B cell (primary cell): ENCODE results near the gene TRIO. TPM values are rescaled to one million over a fixed set of nuclear protein-coding genes. Genes with fewer than 3 reads are reported as not detected.

Experiments used
- ATAC-seq: fragments of 200-7000 bp; cut with Tn5 transposase; one replicate; pipeline ENCODE4 v1.10.0; 2021; ENCODE audit warnings: low read depth, mild to moderate bottlenecking, moderate number of reproducible peaks, moderate library complexity
- CTCF ChIA-PET: fragments of 350-600 bp; sonication (Branson Sonifier 250); formaldehyde crosslinking; loops from one replicate; lab custom pipeline; 2021; ENCODE audit warnings: antibody characterized with exemption, inconsistent platforms; lab: Charles Lee
- POLR2A ChIA-PET: fragments of 350-600 bp; sonication (Branson Sonifier 250); formaldehyde crosslinking; loops from one replicate; lab custom pipeline; 2021; ENCODE audit warnings: antibody characterized with exemption; lab: Charles Lee
- DNase-seq: peaks from one replicate; pipeline ENCODE4 v3.0.0; 2013
- H2AFZ ChIP-seq: 2 replicates; pipeline ENCODE4 v1.6.1; 2012; ENCODE audit warnings: mild to moderate bottlenecking, low read depth, low read length; ENCODE audit not compliant: insufficient read depth, poor library complexity, severe bottlenecking
- H3K27ac ChIP-seq, 2 donors: 1 replicate in 1 of 2; 2 replicates in 1 of 2; pipeline ENCODE4 v1.5.1; 2012 to 2013; ENCODE audit warnings: low read length in 2 of 2, mild to moderate bottlenecking in 2 of 2, moderate library complexity in 1 of 2
- H3K27me3 ChIP-seq, 4 experiments: fragments of 200-600 bp in 1 of 4; sonication (generic) in 1 of 4; replicated peaks in 1 of 4; 1 replicate in 2 of 4; 2 replicates in 2 of 4; pipeline versions ENCODE4 v1.6.1 to v1.7.0; 2013 to 2016; ENCODE audit warnings: low read length in 3 of 4, mild to moderate bottlenecking in 2 of 4, mixed read lengths in 1 of 4, moderate library complexity in 1 of 4; ENCODE audit not compliant: insufficient read depth in 4 of 4, control insufficient read depth in 3 of 4; ENCODE audit errors: control extremely low read depth in 1 of 4
- H3K36me3 ChIP-seq, 2 experiments: replicated peaks in 1 of 2; 1 replicate in 1 of 2; 2 replicates in 1 of 2; pipeline versions ENCODE4 v1.6.1 to v1.7.1; 2013; ENCODE audit warnings: low read length in 1 of 2; ENCODE audit not compliant: insufficient read depth in 2 of 2, control insufficient read depth in 1 of 2; ENCODE audit errors: control extremely low read depth in 1 of 2, extremely low read depth in 1 of 2
- H3K4me1 ChIP-seq, 2 donors: fragments of 200-600 bp in 1 of 2; sonication (generic) in 1 of 2; 1 replicate in 1 of 2; 2 replicates in 1 of 2; pipeline versions ENCODE4 v1.5.1 to v1.6.1; 2013 to 2017; ENCODE audit warnings: low read length in 2 of 2; ENCODE audit not compliant: control insufficient read depth in 2 of 2, insufficient read depth in 2 of 2
- H3K4me2 ChIP-seq: replicated peaks from 2 replicates; pipeline ENCODE3; 2012; ENCODE audit warnings: mild to moderate bottlenecking, low read depth, low read length; ENCODE audit not compliant: poor library complexity, severe bottlenecking
- H3K4me3 ChIP-seq, 5 experiments: fragments of 200-600 bp in 1 of 5; sonication (generic) in 1 of 5; 1 replicate in 3 of 5; 2 replicates in 2 of 5; pipeline versions ENCODE4 v1.5.1 to v1.7.0; 2011 to 2016; ENCODE audit warnings: low read length in 4 of 5, mild to moderate bottlenecking in 4 of 5, low read depth in 2 of 5, control low read depth in 1 of 5, moderate library complexity in 1 of 5; ENCODE audit not compliant: insufficient read depth in 1 of 5; ENCODE audit errors: control extremely low read depth in 1 of 5, extremely low read depth in 1 of 5
- H3K79me2 ChIP-seq: fragments of 200-600 bp; sonication (generic); one replicate; pipeline ENCODE4 v1.6.0; 2016; ENCODE audit warnings: low read length; ENCODE audit not compliant: control insufficient read depth, insufficient read depth
- H3K9ac ChIP-seq: fragments of 200-600 bp; sonication (generic); 2 replicates; pipeline ENCODE4 v1.6.1; 2017; ENCODE audit warnings: mild to moderate bottlenecking, low read length, moderate library complexity
- H3K9me3 ChIP-seq, 3 donors: one replicate each; pipeline versions ENCODE4 v1.6.1 to v1.7.1; 2013; ENCODE audit warnings: low read length in 2 of 3; ENCODE audit not compliant: control insufficient read depth in 2 of 3, insufficient read depth in 1 of 3; ENCODE audit errors: control extremely low read depth in 1 of 3
- H4K20me1 ChIP-seq: 2 replicates; pipeline ENCODE4 v1.6.0; 2012; ENCODE audit warnings: mild to moderate bottlenecking, low read length; ENCODE audit not compliant: insufficient read depth, control insufficient read depth, poor library complexity, severe bottlenecking
- H3K27ac Mint-ChIP-seq: one replicate; pipeline ENCODE4 v1.8.0; 2021; ENCODE audit warnings: mixed read lengths
- H3K27me3 Mint-ChIP-seq: one replicate; pipeline ENCODE4 v1.8.0; 2021; ENCODE audit warnings: mixed read lengths
- H3K4me1 Mint-ChIP-seq: one replicate; pipeline ENCODE4 v1.8.0; 2021; ENCODE audit warnings: mixed read lengths
- H3K4me3 Mint-ChIP-seq: one replicate; pipeline ENCODE4 v1.8.0; 2021; ENCODE audit warnings: mixed read lengths
- H3K9me3 Mint-ChIP-seq: one replicate; pipeline ENCODE4 v1.8.0; 2022; ENCODE audit warnings: mixed read lengths; ENCODE audit not compliant: insufficient read depth
- CTCF ChIP-seq: fragments of 200-600 bp; IDR thresholded peaks from one replicate; pipeline ENCODE4 v1.8.0; 2022; ENCODE audit warnings: antibody characterized with exemption, mild to moderate bottlenecking
- EZH2 ChIP-seq: IDR thresholded peaks from 2 replicates; pipeline ENCODE4 v1.6.1; 2012; ENCODE audit warnings: borderline replicate concordance, low read depth, mild to moderate bottlenecking, moderate library complexity, low read length; ENCODE audit not compliant: insufficient read depth, poor library complexity, severe bottlenecking
- WGBS: methylation state at CpG from one replicate; pipeline ENCODE4 v1.1.5; 2013; ENCODE audit warnings: missing lambda C conversion rate; ENCODE audit not compliant: insufficient coverage; 5-methylcytosine and 5-hydroxymethylcytosine counted together
- intact Hi-C: fragments of 100-400 bp; cut with micrococcal nuclease; formaldehyde crosslinking; loops from one replicate; pipeline ENCODE4 v1.10.0; 2022
- polyA plus RNA-seq: library from polyadenylated mRNA; depleted of rRNA; stranded (reverse); fragments of >200 nt; gene quantifications from 2 replicates; pipeline ENCODE4 v1.2.3, GENCODE V29; 2012
- total RNA-seq, 2 donors: library from RNA; stranded (reverse); fragments of 120-200 nt in 1 of 2; gene quantifications; 1 replicate in 1 of 2; 2 replicates in 1 of 2; pipeline versions ENCODE4 v1.2.3 to v1.2.4, GENCODE V29; 2013 to 2022

TRIO gene
- total and polyA plus RNA-seq, 2 donors (not counting 1 experiment from before 2014, with no cell fraction given) = 90.5 to 479 TPM

- no peak for ATAC-seq
- H3K27ac Mint-ChIP-seq = peak overlapping the region; percentile 69
Observed at GRCh38 chr5:14246350-14247053, 103.4 kb downstream of the TRIO start.

More at GRCh38 chr5:14246350-14247053, 103.4 kb downstream of the TRIO start:
- H3K27me3 Mint-ChIP-seq = no peaks in the 10 kb centered on the region
- H3K27me3 ChIP-seq = no peaks in the 10 kb centered on the region
- no peak overlapping the region for H3K4me3 ChIP-seq
- H3K4me1 ChIP-seq = peaks cover 30% of the 10 kb centered on the region in 2 donors
- POLR2A ChIA-PET = interaction anchor here (1.4 kb wide), 1 partner anchor 29 kb away, joined by 3 read pairs; no protein-coding TSS in a partner anchor
- H3K4me2 ChIP-seq = no peak overlapping the region
- H3K79me2 ChIP-seq = peaks cover 88% of the 10 kb centered on the region
- peaks cover 0 to 5% of the 10 kb centered on the region in 2 experiments for H3K36me3 ChIP-seq
- TF ChIP-seq CTCF (no peak), EZH2 (no peak)
- intact Hi-C loops = loop anchor here (5.0 to 10.0 kb wide), 2 partner anchors 89 to 418 kb away; partner anchors contain the start of gene OTULIN
- H3K4me1 Mint-ChIP-seq = peaks cover 81% of the 10 kb centered on the region
- no peaks in the 10 kb centered on the region for H3K9me3 Mint-ChIP-seq
- 89% methylated on average over 7 of the region's 9 CpGs for WGBS
- H3K9me3 ChIP-seq = no peaks in the 10 kb centered on the region
- H2AFZ ChIP-seq = no peak overlapping the region
- H3K4me3 Mint-ChIP-seq = peak overlapping the region; percentile 24
- peaks cover 81% of the 10 kb centered on the region for H4K20me1 ChIP-seq
- H3K27ac ChIP-seq = no peak overlapping the region
- CTCF ChIA-PET = interaction anchor here (2.0 to 5.4 kb wide), 3 partner anchors 23 to 103 kb away, joined by 6 to 32 read pairs (median 25); partner anchors contain the start of gene TRIO
- H3K9ac ChIP-seq = no peak overlapping the region
- DNase-seq = no peak
